ENCODE data around the gene ZC3HAV1.

DNA sequence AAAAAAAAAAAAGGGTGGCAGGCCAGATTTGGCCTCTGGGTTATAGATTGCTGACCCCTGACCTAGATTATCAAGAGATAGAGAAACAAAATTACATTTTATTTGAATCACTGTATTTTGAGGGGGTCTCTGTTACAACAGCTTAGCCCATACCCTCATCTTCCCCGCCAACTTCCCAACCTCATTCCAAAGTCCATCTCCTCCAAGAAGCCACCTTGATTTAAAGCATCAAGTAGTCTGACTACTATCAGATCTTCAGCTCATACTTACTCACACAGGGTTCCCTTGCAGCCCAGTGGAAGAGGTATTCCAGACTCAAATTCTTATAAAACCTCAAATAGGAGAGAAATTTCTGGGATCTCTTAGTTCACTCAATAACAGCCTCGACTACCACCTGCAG lies 20.4 kb downstream of the ZC3HAV1 start:
- TF ChIP-seq TAF1 (IDR thresholded peaks at IDR 0.05; ENCODE audit: low read depth, low read length) (no peak), POLR2AphosphoS5 (IDR thresholded peaks at IDR 0.05; ENCODE audit: low read depth, low read length) (no peak)
